Natural killer cell (primary cell): Measurements from ENCODE around the gene TMEM243. TPM values are rescaled to one million over a fixed set of nuclear protein-coding genes. Genes with fewer than 3 reads are reported as not detected.

Experiments used
- ATAC-seq, 3 donors: fragments of 150-1000 bp in 2 of 3; fragments of 200-7000 bp in 1 of 3; cut with Tn5 transposase; 1 replicate in 1 of 3; 2 replicates in 2 of 3; pipeline ENCODE4 v1.10.0; 2021; ENCODE audit warnings: mild to moderate bottlenecking in 2 of 3, moderate library complexity in 2 of 3
- DNase-seq, 2 donors: peaks; one replicate each; pipeline versions ENCODE4 v3.0.0 to v3.0.0-alpha.2; 2013 to 2021; ENCODE audit warnings: mixed read lengths in 1 of 2
- H3K27ac ChIP-seq: one replicate; pipeline ENCODE4 v1.5.1; 2013; ENCODE audit warnings: mild to moderate bottlenecking, low read length
- H3K27me3 ChIP-seq: one replicate; pipeline ENCODE4 v1.6.1; 2013; ENCODE audit warnings: low read length; ENCODE audit not compliant: control insufficient read depth, insufficient read depth
- H3K36me3 ChIP-seq: one replicate; pipeline ENCODE4 v1.6.1; 2013; ENCODE audit warnings: low read length; ENCODE audit not compliant: control insufficient read depth, insufficient read depth
- H3K4me1 ChIP-seq: one replicate; pipeline ENCODE4 v1.6.1; 2013; ENCODE audit warnings: low read length; ENCODE audit not compliant: control insufficient read depth, insufficient read depth
- H3K4me3 ChIP-seq: one replicate; pipeline ENCODE4 v1.5.1; 2013; ENCODE audit warnings: low read length
- H3K9me3 ChIP-seq: one replicate; pipeline ENCODE4 v1.6.1; 2013; ENCODE audit warnings: low read length; ENCODE audit not compliant: control insufficient read depth, insufficient read depth
- H3K27ac Mint-ChIP-seq, 2 donors: one replicate each; pipeline ENCODE4 v1.8.0; 2022; ENCODE audit warnings: mild to moderate bottlenecking in 2 of 2, mixed read lengths in 2 of 2, moderate library complexity in 1 of 2
- H3K27me3 Mint-ChIP-seq, 2 donors: one replicate each; pipeline ENCODE4 v1.8.0; 2022; ENCODE audit warnings: low read depth in 2 of 2, mixed read lengths in 2 of 2
- H3K36me3 Mint-ChIP-seq: one replicate; pipeline ENCODE4 v1.8.0; 2022; ENCODE audit warnings: mixed read lengths
- H3K4me1 Mint-ChIP-seq, 2 donors: one replicate each; pipeline ENCODE4 v1.8.0; 2022; ENCODE audit warnings: mixed read lengths in 2 of 2
- H3K4me3 Mint-ChIP-seq: one replicate; pipeline ENCODE4 v1.8.0; 2022; ENCODE audit warnings: mild to moderate bottlenecking, moderate library complexity, mixed read lengths
- H3K9me3 Mint-ChIP-seq, 2 donors: one replicate each; pipeline ENCODE4 v1.8.0; 2022; ENCODE audit warnings: mixed read lengths in 2 of 2
- WGBS: methylation state at CpG from one replicate; pipeline ENCODE4 v1.1.7; 2013; ENCODE audit warnings: missing lambda C conversion rate; ENCODE audit not compliant: insufficient coverage; 5-methylcytosine and 5-hydroxymethylcytosine counted together
- intact Hi-C: fragments of 100-400 bp; cut with micrococcal nuclease; formaldehyde crosslinking; loops from one replicate; pipeline ENCODE4 v1.14.2; 2022
- total RNA-seq, 4 donors: library from RNA; stranded (reverse); fragments of 120-200 nt in 1 of 4; gene quantifications; one replicate each; pipeline versions ENCODE4 v1.2.3 to v1.2.4, GENCODE V29; 2013 to 2022
- TF ChIP-seq, protein P1 (sequence below): fragments of 200-600 bp; IDR thresholded peaks from one replicate; pipeline ENCODE4 v1.8.0; 2022; ENCODE audit warnings: antibody characterized with exemption

TMEM243 gene
- total RNA-seq, 3 donors from 2014 or later (not counting 1 experiment from before 2014, with no cell fraction given): 52.5 to 61.8 (median 55.2) TPM

DNA sequence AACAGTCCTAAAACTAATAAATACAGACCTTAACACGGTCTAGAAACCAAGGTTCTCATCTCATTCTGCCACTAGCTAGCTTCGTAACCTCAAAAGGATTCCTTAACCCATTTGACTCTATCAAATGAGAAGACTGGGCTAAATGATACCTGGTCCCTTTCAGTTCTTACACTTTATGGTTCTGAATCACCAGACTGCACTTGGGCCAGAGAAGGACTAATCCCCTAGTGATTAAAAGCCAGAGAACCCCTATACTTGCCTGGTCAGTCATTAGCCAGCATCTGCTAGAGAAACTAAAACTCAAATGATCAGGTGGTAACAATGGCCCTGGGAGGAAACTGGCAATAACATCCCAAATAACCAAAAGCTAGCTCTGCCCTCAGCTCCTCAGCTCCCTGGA, 16.8 kb downstream of the TMEM243 start:
- WGBS: 100% methylated on average over 2 of the region's 2 CpGs
- H3K4me3 Mint-ChIP-seq: no peak overlapping the region
- DNase-seq (no peak), ATAC-seq (no peak)
- Histone ChIP-seq H3K36me3 (peaks cover 21% of the 10 kb centered on the region), H3K9me3 (peaks cover 16% of the 10 kb centered on the region), H3K27ac (no peak overlapping the region), H3K4me1 (no peaks in the 10 kb centered on the region), H3K27me3 (no peaks in the 10 kb centered on the region), H3K4me3 (no peak overlapping the region)
- intact Hi-C loops: no loop called here
- H3K36me3 Mint-ChIP-seq: peaks cover 9% of the 10 kb centered on the region
- peaks cover 59 to 68% of the 10 kb centered on the region in 2 donors for H3K4me1 Mint-ChIP-seq
- no peaks in the 10 kb centered on the region for H3K27me3 Mint-ChIP-seq
- peak overlapping the region; percentile 67 to 71 for H3K27ac Mint-ChIP-seq
- peaks cover 5 to 6% of the 10 kb centered on the region in 2 donors for H3K9me3 Mint-ChIP-seq
- TF ChIP-seq, protein P1, sequence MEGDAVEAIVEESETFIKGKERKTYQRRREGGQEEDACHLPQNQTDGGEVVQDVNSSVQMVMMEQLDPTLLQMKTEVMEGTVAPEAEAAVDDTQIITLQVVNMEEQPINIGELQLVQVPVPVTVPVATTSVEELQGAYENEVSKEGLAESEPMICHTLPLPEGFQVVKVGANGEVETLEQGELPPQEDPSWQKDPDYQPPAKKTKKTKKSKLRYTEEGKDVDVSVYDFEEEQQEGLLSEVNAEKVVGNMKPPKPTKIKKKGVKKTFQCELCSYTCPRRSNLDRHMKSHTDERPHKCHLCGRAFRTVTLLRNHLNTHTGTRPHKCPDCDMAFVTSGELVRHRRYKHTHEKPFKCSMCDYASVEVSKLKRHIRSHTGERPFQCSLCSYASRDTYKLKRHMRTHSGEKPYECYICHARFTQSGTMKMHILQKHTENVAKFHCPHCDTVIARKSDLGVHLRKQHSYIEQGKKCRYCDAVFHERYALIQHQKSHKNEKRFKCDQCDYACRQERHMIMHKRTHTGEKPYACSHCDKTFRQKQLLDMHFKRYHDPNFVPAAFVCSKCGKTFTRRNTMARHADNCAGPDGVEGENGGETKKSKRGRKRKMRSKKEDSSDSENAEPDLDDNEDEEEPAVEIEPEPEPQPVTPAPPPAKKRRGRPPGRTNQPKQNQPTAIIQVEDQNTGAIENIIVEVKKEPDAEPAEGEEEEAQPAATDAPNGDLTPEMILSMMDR: no peak

DNA sequence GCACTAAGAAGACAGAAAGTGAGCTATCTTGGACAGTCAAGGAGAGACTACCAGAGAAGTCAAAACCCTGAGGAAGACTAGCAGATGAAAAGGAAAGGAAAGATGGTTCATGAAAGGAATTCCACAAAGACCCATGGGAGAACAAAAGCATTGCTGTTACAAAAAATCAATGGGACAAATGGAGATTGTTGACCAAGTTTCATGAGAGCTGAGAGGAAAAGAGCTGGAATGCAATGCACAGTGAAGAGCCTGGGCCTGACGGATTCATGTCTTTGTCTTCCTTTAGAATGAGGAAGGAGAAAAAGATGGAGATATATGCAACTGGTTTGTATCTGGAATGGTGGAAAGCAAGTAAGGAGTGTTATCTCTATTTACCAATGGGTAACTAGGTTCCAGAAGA, 17.3 kb downstream of the TMEM243 start:
- WGBS: 93% methylated on average over 1 of the region's 1 CpG
- H3K27ac ChIP-seq: no peak overlapping the region
- peaks cover 5 to 6% of the 10 kb centered on the region in 2 donors for H3K9me3 Mint-ChIP-seq
- H3K9me3 ChIP-seq: peaks cover 16% of the 10 kb centered on the region
- no peak overlapping the region for H3K4me3 Mint-ChIP-seq
- H3K27ac Mint-ChIP-seq: peak overlapping the region; percentile 67 to 71
- no peaks in the 10 kb centered on the region for H3K27me3 ChIP-seq
- H3K4me3 ChIP-seq: no peak overlapping the region
- ATAC-seq (no peak), DNase-seq (no peak)
- H3K27me3 Mint-ChIP-seq: no peaks in the 10 kb centered on the region
- H3K36me3 Mint-ChIP-seq: peaks cover 9% of the 10 kb centered on the region
- intact Hi-C loops: no loop called here
- H3K4me1 ChIP-seq: no peaks in the 10 kb centered on the region
- H3K36me3 ChIP-seq: peaks cover 26% of the 10 kb centered on the region
- TF ChIP-seq, protein P1: no peak
- peaks cover 57 to 67% of the 10 kb centered on the region in 2 donors for H3K4me1 Mint-ChIP-seq

DNA sequence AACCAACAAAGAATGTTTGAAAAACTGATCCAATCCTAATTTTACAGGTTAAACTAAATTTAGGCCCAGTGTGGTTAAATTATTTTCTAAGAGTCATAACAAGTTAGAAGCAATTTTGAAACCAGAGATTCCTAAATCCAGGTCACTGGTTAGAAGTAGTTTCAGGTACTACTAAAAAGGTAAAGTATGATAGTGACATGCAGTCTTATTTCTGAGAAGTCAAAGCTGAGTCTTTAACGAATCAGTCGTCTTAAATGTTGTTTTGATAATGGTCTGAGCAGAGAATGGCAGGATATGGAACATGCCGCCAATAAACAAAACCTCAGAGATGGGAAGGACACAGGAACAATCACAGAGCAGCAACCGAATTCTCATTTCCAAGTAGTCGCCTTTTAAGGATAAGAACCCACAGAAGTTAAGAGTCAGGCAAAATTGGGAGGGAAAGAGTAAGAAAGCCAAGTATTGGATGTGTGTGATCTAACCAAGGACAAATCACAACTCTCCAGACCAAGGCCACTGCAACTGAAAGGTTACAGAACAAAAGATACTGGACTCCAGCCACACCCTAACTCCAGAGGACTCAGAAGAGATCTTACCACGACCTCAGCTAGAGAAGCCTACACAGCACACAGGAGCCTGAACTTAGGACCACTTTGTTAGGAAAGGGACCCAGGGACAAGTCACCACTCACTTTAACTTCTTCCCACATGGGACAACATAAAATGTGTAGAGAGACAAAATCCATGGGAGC, 19.7 kb downstream of the TMEM243 start:
- H3K9me3 Mint-ChIP-seq: no peaks in the 10 kb centered on the region
- 81% methylated on average over 6 of the region's 6 CpGs for WGBS
- no peak overlapping the region for H3K4me3 Mint-ChIP-seq

More for the DNA sequence above, 19.7 kb downstream of the TMEM243 start:
- Histone ChIP-seq H3K9me3 (peaks cover 5% of the 10 kb centered on the region), H3K4me1 (no peaks in the 10 kb centered on the region), H3K36me3 (peaks cover 49% of the 10 kb centered on the region), H3K27ac (no peak overlapping the region), H3K4me3 (no peak overlapping the region), H3K27me3 (no peaks in the 10 kb centered on the region)
- Mint-ChIP-seq H3K27me3 (no peaks in the 10 kb centered on the region), H3K27ac (peak overlapping the region; percentile 67 to 71), H3K4me1 (peaks cover 49 to 54% of the 10 kb centered on the region in 2 donors), H3K36me3 (no peaks in the 10 kb centered on the region)
- no peak for ATAC-seq
- no peak for DNase-seq
- TF ChIP-seq, protein P1: no peak
- intact Hi-C loops: no loop called here
